Parathyroid adenoma (tissue), 2 donors: ENCODE measurements around the gene KLHL21.
A peak's percentile ranks its signal among the peaks of the same experiment; 100 is the strongest.

Experiments
- H2AFZ ChIP-seq: fragments of 300-600 bp; sonication (generic); one replicate; pipeline ENCODE4 v1.7.0; 2017; ENCODE audit warnings: antibody characterized with exemption, mild to moderate bottlenecking
- H3K27ac ChIP-seq: fragments of 300-600 bp; sonication (generic); one replicate; pipeline ENCODE4 v1.7.0; 2017
- H3K27me3 ChIP-seq: fragments of 300-600 bp; sonication (generic); one replicate; pipeline ENCODE4 v1.7.0; 2017; ENCODE audit warnings: low read length; ENCODE audit not compliant: control insufficient read depth, insufficient read depth
- H3K36me3 ChIP-seq: fragments of 300-600 bp; sonication (generic); one replicate; pipeline ENCODE4 v1.7.0; 2017; ENCODE audit warnings: low read length; ENCODE audit not compliant: control insufficient read depth, insufficient read depth
- H3K4me1 ChIP-seq: fragments of 300-600 bp; sonication (generic); one replicate; pipeline ENCODE4 v1.7.0; 2017; ENCODE audit warnings: control low read depth
- H3K4me2 ChIP-seq: fragments of 300-600 bp; sonication (generic); one replicate; pipeline ENCODE4 v1.7.0; 2017; ENCODE audit warnings: low read length
- H3K4me3 ChIP-seq: fragments of 300-600 bp; sonication (generic); one replicate; pipeline ENCODE4 v1.7.0; 2017; ENCODE audit warnings: low read depth, low read length
- H3K79me2 ChIP-seq: fragments of 300-600 bp; sonication (generic); one replicate; pipeline ENCODE4 v1.7.0; 2017; ENCODE audit warnings: control low read depth
- H3K9ac ChIP-seq: fragments of 300-600 bp; sonication (generic); one replicate; pipeline ENCODE4 v1.7.0; 2017; ENCODE audit warnings: mild to moderate bottlenecking
- H3K9me3 ChIP-seq: fragments of 300-600 bp; sonication (generic); one replicate; pipeline ENCODE4 v1.7.0; 2017; ENCODE audit warnings: low read length; ENCODE audit not compliant: control insufficient read depth
- CTCF ChIP-seq: fragments of 300-600 bp; sonication (generic); IDR thresholded peaks from one replicate; pipeline ENCODE4 v1.7.0; 2017; ENCODE audit warnings: antibody characterized with exemption, mild to moderate bottlenecking
- donor health status: primary hyperparathyroidism.

Gene KLHL21

GRCh38 chr1:6599141-6599975 lies 3.3 kb downstream of the KLHL21 start:
- no peaks in the 10 kb centered on the region for H3K9me3 ChIP-seq
- no peak overlapping the region for H2AFZ ChIP-seq
- no peak overlapping the region for H3K9ac ChIP-seq
- peak overlapping the region; percentile 2 for H3K4me2 ChIP-seq
- H3K4me3 ChIP-seq = no peak overlapping the region
- H3K36me3 ChIP-seq = no peaks in the 10 kb centered on the region
- no peak overlapping the region for H3K27ac ChIP-seq
- peaks cover 6% of the 10 kb centered on the region for H3K4me1 ChIP-seq
- peaks cover 13% of the 10 kb centered on the region for H3K79me2 ChIP-seq
- no peaks in the 10 kb centered on the region for H3K27me3 ChIP-seq
- no peak for TF ChIP-seq CTCF

- Histone ChIP-seq H2AFZ (no peak overlapping the region), H3K9me3 (no peaks in the 10 kb centered on the region), H3K9ac (no peak overlapping the region), H3K4me2 (no peak overlapping the region), H3K36me3 (no peaks in the 10 kb centered on the region), H3K27ac (no peak overlapping the region), H3K27me3 (no peaks in the 10 kb centered on the region), H3K4me1 (peaks cover 6% of the 10 kb centered on the region), H3K4me3 (no peak overlapping the region), H3K79me2 (peaks cover 13% of the 10 kb centered on the region)
- TF ChIP-seq CTCF = no peak
Observed at GRCh38 chr1:6597777-6598131, 4.9 kb downstream of the KLHL21 start.

DNA sequence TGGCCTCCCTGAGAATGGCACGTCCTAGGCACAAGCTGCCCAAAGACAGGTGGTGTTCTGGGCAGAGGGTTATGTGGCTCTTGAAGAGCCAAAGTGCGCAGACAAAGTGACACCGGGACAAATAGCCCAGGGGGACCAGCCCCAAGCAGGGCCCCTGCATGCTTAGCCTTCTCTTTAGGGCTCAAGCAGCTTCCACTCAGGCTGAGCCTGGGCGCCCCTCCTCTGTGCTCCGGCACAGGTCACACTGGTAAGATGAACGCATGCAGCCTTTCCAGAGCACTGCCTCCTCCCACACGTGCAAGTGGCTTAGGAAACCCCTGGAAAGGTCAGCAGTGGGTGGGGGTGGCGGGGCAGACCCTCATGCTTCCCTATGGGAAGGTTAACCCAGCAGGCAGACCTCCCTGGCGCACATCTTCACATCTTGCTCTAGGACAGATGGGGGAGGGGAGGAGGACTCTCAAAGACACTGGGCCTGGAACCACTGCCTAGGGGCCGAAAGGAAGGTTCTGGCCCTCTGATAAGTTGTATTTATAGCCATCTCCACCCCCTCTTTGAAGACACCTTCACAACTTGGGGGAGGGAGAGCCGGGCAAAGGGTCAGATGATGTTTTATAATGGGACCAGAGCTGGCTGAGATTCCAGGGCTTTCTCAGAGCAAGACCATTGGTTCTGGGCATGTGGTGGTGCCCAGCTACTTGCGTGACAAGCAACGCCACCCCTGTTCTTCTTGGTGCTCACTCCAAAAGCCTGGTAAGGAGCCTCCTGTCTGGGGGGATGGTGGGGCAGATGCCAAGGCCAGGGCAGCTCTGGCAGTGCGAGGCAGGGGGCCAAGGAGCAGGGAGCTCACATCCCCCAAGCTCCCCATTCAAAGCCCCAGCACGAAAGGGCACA lies 5.5 kb downstream of the KLHL21 start:
- peaks cover 13% of the 10 kb centered on the region for H3K79me2 ChIP-seq
- peaks cover 6% of the 10 kb centered on the region for H3K4me1 ChIP-seq
- TF ChIP-seq CTCF = no peak
- no peaks in the 10 kb centered on the region for H3K27me3 ChIP-seq
- no peak overlapping the region for H3K9ac ChIP-seq
- no peak overlapping the region for H3K27ac ChIP-seq
- H3K4me3 ChIP-seq = no peak overlapping the region
- H2AFZ ChIP-seq = no peak overlapping the region
- no peaks in the 10 kb centered on the region for H3K36me3 ChIP-seq
- H3K9me3 ChIP-seq = no peaks in the 10 kb centered on the region
- no peak overlapping the region for H3K4me2 ChIP-seq

GRCh38 chr1:6596351-6596750 lies 6.3 kb downstream of the KLHL21 start:
- H3K27ac ChIP-seq = no peak overlapping the region
- H3K4me2 ChIP-seq = no peak overlapping the region

More at GRCh38 chr1:6596351-6596750, 6.3 kb downstream of the KLHL21 start:
- H3K79me2 ChIP-seq = peaks cover 13% of the 10 kb centered on the region
- no peak for TF ChIP-seq CTCF
- H3K36me3 ChIP-seq = no peaks in the 10 kb centered on the region
- peaks cover 6% of the 10 kb centered on the region for H3K4me1 ChIP-seq
- no peaks in the 10 kb centered on the region for H3K9me3 ChIP-seq
- no peak overlapping the region for H3K4me3 ChIP-seq
- H3K27me3 ChIP-seq = no peaks in the 10 kb centered on the region
- no peak overlapping the region for H3K9ac ChIP-seq
- no peak overlapping the region for H2AFZ ChIP-seq
